Small intestine (tissue), 7 donors: ENCODE data around the gene MYO18A. TPM values are rescaled to one million over a fixed set of nuclear protein-coding genes. Genes with fewer than 3 reads are reported as not detected.

Experiments
- DNase-seq, 2 donors: peaks; one replicate each; pipeline versions ENCODE4 v3.0.0 to v3.0.0-alpha.2; 2013
- FAIRE-seq: peaks from 2 replicates; lab custom pipeline; 2012; peaks lifted over from hg19 to GRCh38; lab: Jason Lieb, UNC
- H3K27ac ChIP-seq, 3 donors: one replicate each; pipeline ENCODE4 v1.5.1; 2013; ENCODE audit warnings: low read length in 2 of 3, mild to moderate bottlenecking in 2 of 3, control low read depth in 1 of 3, inconsistent platforms in 1 of 3, low read depth in 1 of 3, moderate library complexity in 1 of 3
- H3K27me3 ChIP-seq, 3 donors: one replicate each; pipeline ENCODE4 v1.6.1; 2013; ENCODE audit warnings: low read length in 3 of 3, inconsistent platforms in 1 of 3; ENCODE audit not compliant: control insufficient read depth in 3 of 3, insufficient read depth in 3 of 3
- H3K36me3 ChIP-seq, 3 donors: one replicate each; pipeline ENCODE4 v1.6.1; 2013; ENCODE audit warnings: low read length in 3 of 3, inconsistent platforms in 1 of 3, low read depth in 1 of 3, mild to moderate bottlenecking in 1 of 3, moderate library complexity in 1 of 3; ENCODE audit not compliant: control insufficient read depth in 3 of 3, insufficient read depth in 2 of 3
- H3K4me1 ChIP-seq, 3 donors: one replicate each; pipeline ENCODE4 v1.6.1; 2013; ENCODE audit warnings: low read length in 2 of 3, inconsistent platforms in 1 of 3, low read depth in 1 of 3, mild to moderate bottlenecking in 1 of 3, moderate library complexity in 1 of 3; ENCODE audit not compliant: control insufficient read depth in 3 of 3, insufficient read depth in 2 of 3
- H3K4me3 ChIP-seq, 3 donors: one replicate each; pipeline ENCODE4 v1.5.1; 2013; ENCODE audit warnings: low read length in 3 of 3, control low read depth in 1 of 3, inconsistent platforms in 1 of 3, low read depth in 1 of 3, mild to moderate bottlenecking in 1 of 3, moderate library complexity in 1 of 3
- H3K9me3 ChIP-seq, 2 donors: one replicate each; pipeline ENCODE4 v1.6.1; 2013; ENCODE audit warnings: low read depth in 1 of 2, low read length in 1 of 2; ENCODE audit not compliant: control insufficient read depth in 2 of 2, insufficient read depth in 1 of 2
- WGBS, 3 donors: extraction: QIAGEN DNeasy Blood & Tissue Kit; methylation state at CpG; one replicate each; pipeline ENCODE4 v1.1.7; 2013; 5-methylcytosine and 5-hydroxymethylcytosine counted together
- polyA plus RNA-seq, 4 donors: library from polyadenylated mRNA; stranded (reverse) in 3 of 4; unstranded in 1 of 4; fragments of 200-250 nt in 3 of 4; fragments of 120-200 nt in 1 of 4; gene quantifications; one replicate each; pipeline versions ENCODE4 v1.2.1 to v1.2.3, GENCODE V29; 2013
- donor health status: healthy with polysubstance abuse.
- donor health status: control.
- donor health status: control.
- donor health status: Bipolar disorder and iron deficiency.
- donor health status: healthy.

Gene MYO18A
- polyA plus RNA-seq, 4 donors, result 42.9 to 66.9 (median 55.4) TPM

GRCh38 chr17:29043539-29044145 lies 136.6 kb downstream of the MYO18A start:
- Histone ChIP-seq H3K9me3 (no peaks in the 10 kb centered on the region), H3K27ac (peak overlapping the region in 1 of 3 donors; percentile 79), H3K4me3 (peak overlapping the region in 1 of 3 donors; percentile 9), H3K4me1 (peaks cover 4 to 37% (median 6%) of the 10 kb centered on the region in 3 donors), H3K36me3 (peaks cover 0 to 5% (median 0%) of the 10 kb centered on the region in 3 donors), H3K27me3 (no peaks in the 10 kb centered on the region)
- 85 to 96% (median 86%) methylated on average over 3 of the region's 3 CpGs for WGBS, 3 donors
- DNase-seq (no peak), FAIRE-seq (no peak)

DNA sequence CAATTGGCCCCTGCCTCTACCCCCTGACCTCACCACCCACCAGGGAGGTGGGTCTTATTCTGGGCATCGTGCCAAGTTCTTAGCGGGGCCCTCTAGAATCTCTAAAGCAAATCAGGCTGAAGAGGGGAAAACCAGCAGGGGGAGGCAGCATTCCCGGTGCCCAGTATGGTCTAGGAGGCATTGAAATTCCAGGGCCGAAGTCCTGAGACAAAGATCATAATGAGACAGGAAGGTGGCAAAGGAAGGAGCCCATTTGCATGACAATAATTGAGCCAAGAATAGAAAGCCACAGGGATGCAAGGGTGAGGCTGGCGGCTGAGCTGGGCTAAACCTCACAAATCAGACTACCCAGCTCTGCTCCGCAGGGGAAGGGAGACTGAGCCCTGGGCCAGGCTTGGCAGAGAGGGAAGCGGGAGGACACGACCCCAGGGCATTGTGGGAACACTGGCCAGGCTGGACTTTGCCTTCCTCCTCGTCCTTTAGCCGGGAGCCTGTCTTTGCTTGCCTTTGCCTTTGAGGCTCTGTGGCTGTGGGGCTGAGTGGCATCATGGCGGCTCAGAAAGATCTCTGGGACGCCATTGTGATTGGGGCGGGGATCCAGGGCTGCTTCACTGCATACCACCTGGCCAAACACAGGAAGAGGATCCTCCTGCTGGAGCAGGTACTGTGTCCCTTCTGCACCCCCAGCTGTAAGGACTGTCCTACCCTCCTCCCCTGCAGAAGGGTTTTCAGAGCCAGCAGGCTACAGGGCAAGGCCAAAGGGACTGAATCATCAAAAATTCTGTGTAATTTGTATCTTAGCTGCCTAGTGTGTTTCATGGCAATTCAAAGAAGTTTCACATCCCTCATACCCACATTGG lies 137.3 kb downstream of the MYO18A start, which contains the start of gene PIPOX:
Gene PIPOX, plus strand, starts transcription at position 463 of the 860 bp plus-strand sequence. Its CDS starts 85 bp downstream, at position 548.
- no peak for FAIRE-seq
- DNase-seq, result peak; percentile 63 to 86
- Histone ChIP-seq H3K27ac (peak within 1 kb of the TSS in 2 of 3 donors; percentile 45 to 79), H3K4me1 (peaks cover 4 to 34% (median 6%) of the 10 kb centered on the region in 3 donors), H3K4me3 (peak within 1 kb of the TSS in 1 of 3 donors; percentile 9), H3K36me3 (peaks cover 0 to 5% (median 0%) of the 10 kb centered on the region in 3 donors), H3K9me3 (no peaks in the 10 kb centered on the region), H3K27me3 (peaks cover 0 to 5% (median 0%) of the 10 kb centered on the region in 3 donors)
- WGBS, 3 donors, result 36 to 39% (median 36%) methylated on average over 13 of the region's 13 CpGs

DNA sequence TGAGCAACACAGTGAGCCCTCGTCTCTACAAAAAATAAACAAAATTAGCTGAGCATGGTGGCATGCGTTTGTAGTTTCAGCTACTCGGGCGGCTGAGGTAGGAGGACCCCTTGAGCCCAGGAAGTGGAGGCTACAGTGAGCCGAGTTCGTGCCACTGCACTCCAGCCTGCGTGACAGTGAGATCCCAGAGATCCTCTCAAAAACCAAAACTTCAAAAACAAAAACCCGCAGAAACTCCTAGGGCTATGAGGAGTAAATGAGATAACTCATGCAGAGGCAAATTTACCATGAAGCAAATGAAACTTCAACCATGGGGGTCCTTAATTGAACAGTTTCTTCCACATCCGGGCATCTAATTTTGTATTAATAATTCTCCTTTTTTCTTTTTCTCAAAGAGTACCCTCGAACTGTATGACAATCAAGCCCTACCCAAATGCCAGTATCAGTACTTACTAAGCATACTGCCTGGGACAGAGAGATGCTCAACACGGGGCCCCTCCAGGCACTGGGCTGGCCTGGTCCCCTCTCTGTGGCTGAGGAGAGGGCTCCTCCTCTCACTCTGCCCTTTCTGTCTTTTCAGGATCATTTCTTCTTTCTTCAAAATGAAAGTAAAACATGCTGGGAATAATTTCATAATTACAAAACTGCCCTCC lies 138.0 kb downstream of the MYO18A start:
- DNase-seq (no peak), FAIRE-seq (no peak)
- Histone ChIP-seq H3K36me3 (peaks cover 0 to 5% (median 0%) of the 10 kb centered on the region in 3 donors), H3K27me3 (peaks cover 0 to 12% (median 0%) of the 10 kb centered on the region in 3 donors), H3K4me1 (peaks cover 4 to 34% (median 6%) of the 10 kb centered on the region in 3 donors), H3K9me3 (no peaks in the 10 kb centered on the region), H3K27ac (peak overlapping the region in 1 of 3 donors; percentile 79), H3K4me3 (peak overlapping the region in 1 of 3 donors; percentile 9)
- 79 to 82% (median 81%) methylated on average over 11 of the region's 11 CpGs for WGBS, 3 donors

- peaks cover 0 to 17% (median 0%) of the 10 kb centered on the region in 3 donors for H3K27me3 ChIP-seq
- 90 to 92% (median 91%) methylated on average over 6 of the region's 6 CpGs for WGBS, 3 donors
- no peak overlapping the region for H3K4me3 ChIP-seq
- DNase-seq (no peak), FAIRE-seq (no peak)
- peaks cover 0 to 2% (median 0%) of the 10 kb centered on the region in 3 donors for H3K36me3 ChIP-seq
- no peak overlapping the region for H3K27ac ChIP-seq
- H3K4me1 ChIP-seq, result peaks cover 4 to 32% (median 6%) of the 10 kb centered on the region in 3 donors
- no peaks in the 10 kb centered on the region for H3K9me3 ChIP-seq
These were observed 138.6 kb downstream of the MYO18A start for GRCh38 chr17:29041571-29041970.

DNA sequence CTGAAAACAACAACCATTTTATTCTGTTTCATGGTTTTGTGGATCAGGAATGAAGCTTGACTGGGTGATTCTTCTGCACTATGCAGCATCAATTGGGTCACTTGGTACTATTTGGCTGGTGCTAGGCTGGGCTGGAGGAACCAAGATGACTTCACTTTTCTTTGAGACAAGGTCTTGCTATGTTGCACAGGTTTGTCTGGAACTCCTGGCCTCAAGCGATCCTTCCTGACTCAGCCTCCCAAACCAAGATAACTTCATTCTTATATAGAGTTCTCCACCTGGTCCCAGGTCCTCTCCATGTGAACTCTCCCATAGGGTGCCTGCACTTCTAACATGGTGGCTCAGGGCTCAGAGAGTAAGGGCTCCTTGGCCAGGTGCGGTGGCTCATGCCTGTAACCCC lies 139.1 kb downstream of the MYO18A start:
- no peak for FAIRE-seq
- H3K4me1 ChIP-seq, result peaks cover 4 to 27% (median 6%) of the 10 kb centered on the region in 3 donors
- 94 to 98% (median 97%) methylated on average over 2 of the region's 2 CpGs for WGBS, 3 donors

DNA sequence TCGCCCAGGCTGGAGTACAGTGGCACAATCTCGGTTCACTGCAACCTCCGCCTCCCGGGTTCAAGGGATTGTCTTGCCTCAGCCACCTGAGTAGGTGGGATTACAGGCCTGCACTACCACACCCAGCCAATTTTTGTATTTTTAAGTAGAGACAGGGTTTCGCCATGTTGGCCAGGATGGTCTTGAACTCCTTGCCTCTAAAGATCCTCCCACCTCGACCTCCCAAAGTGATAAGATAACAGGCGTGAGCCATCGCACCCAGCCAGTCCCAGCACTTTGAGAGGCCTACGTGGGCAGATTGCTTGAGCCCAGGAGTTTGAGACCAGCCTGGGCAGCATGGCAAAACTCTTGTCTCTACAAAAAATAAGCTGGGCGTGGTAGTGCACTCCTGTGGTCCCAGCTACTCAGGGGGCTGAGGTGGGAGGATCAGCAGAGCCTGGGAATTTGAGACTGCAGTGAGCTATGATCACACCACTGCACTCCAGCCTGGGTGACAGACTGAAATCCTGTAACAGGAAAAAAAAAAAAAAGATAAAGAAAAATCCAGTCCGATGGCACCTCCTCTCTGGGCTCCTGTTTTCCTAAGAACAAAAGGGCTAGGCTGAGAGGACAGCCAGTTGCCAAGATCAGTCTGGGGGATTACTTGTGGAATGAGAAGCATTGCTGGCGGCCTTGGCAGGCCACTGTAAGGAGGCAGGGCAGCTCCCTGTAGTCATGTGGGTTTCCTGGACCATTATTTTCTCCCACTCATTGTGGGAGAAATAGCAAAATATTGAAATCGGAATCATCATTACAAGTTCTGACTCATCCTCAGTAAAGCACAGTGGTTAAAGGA lies 140.2 kb downstream of the MYO18A start:
- no peak overlapping the region for H3K27ac ChIP-seq
- no peaks in the 10 kb centered on the region for H3K36me3 ChIP-seq
- 77 to 81% (median 78%) methylated on average over 13 of the region's 13 CpGs for WGBS, 3 donors
- H3K4me1 ChIP-seq, result peaks cover 4 to 18% (median 6%) of the 10 kb centered on the region in 3 donors
- no peak overlapping the region for H3K4me3 ChIP-seq
- DNase-seq (no peak), FAIRE-seq (no peak)
- H3K9me3 ChIP-seq, result peaks cover 0 to 3% of the 10 kb centered on the region in 2 donors
- peaks cover 0 to 17% (median 0%) of the 10 kb centered on the region in 3 donors for H3K27me3 ChIP-seq

More for the DNA sequence above, 139.1 kb downstream of the MYO18A start:
- Histone ChIP-seq H3K9me3 (no peaks in the 10 kb centered on the region), H3K27ac (no peak overlapping the region), H3K36me3 (no peaks in the 10 kb centered on the region), H3K27me3 (peaks cover 0 to 17% (median 0%) of the 10 kb centered on the region in 3 donors), H3K4me3 (no peak overlapping the region)
- no peak for DNase-seq

GRCh38 chr17:29038085-29038795 lies 142.0 kb downstream of the MYO18A start:
- no peaks in the 10 kb centered on the region for H3K36me3 ChIP-seq
- DNase-seq, result no peak
- H3K4me1 ChIP-seq, result peaks cover 2 to 12% (median 3%) of the 10 kb centered on the region in 3 donors
- peaks cover 0 to 11% of the 10 kb centered on the region in 2 donors for H3K9me3 ChIP-seq
- 30 to 42% (median 32%) methylated on average over 15 of the region's 15 CpGs for WGBS, 3 donors
- peaks cover 0 to 28% (median 3%) of the 10 kb centered on the region in 3 donors for H3K27me3 ChIP-seq
- no peak overlapping the region for H3K27ac ChIP-seq
- no peak for FAIRE-seq
- no peak overlapping the region for H3K4me3 ChIP-seq
